Measurements from ENCODE around the gene TXLNB. TPM values are rescaled to one million over a fixed set of nuclear protein-coding genes. Genes with fewer than 3 reads are reported as not detected.
"Not testable (repeated sequence)": the region's sequence is repeated elsewhere in the genome, so short reads cannot be mapped to it uniquely, and the experiment has no call there.

Gene TXLNB
- total RNA-seq, 2 experiments from 2014 or later, result 0.11 to 0.22 TPM

DNA sequence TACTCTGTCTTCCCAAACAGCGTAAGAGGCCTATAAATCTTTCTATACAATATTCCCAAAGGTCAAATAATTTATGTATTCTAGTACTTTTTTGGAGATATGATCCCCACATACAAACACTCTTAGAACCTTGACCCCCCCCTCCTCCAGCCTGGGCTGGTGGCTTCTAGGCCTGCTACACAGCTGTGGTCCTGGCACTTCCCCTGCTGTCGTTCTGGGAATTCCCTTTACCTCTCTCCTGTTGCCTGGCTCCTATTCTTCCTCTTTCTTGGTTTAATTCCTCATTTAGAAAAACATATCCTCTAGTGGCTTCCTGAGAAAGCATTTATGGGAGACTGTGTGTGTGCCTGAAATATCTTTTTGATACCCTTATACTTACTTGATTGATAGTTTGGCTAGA lies 4.1 kb upstream of the TXLNB start:
- intact Hi-C loops (cut with micrococcal nuclease), result no loop called here
- H3K4me1 Mint-ChIP-seq (ENCODE audit: low read depth), result peaks cover 47% of the 10 kb centered on the region
- ATAC-seq (no peak), DNase-seq (no peak)
- TF ChIP-seq, protein P1, sequence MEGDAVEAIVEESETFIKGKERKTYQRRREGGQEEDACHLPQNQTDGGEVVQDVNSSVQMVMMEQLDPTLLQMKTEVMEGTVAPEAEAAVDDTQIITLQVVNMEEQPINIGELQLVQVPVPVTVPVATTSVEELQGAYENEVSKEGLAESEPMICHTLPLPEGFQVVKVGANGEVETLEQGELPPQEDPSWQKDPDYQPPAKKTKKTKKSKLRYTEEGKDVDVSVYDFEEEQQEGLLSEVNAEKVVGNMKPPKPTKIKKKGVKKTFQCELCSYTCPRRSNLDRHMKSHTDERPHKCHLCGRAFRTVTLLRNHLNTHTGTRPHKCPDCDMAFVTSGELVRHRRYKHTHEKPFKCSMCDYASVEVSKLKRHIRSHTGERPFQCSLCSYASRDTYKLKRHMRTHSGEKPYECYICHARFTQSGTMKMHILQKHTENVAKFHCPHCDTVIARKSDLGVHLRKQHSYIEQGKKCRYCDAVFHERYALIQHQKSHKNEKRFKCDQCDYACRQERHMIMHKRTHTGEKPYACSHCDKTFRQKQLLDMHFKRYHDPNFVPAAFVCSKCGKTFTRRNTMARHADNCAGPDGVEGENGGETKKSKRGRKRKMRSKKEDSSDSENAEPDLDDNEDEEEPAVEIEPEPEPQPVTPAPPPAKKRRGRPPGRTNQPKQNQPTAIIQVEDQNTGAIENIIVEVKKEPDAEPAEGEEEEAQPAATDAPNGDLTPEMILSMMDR (IDR thresholded peaks at IDR 0.05), result no peak
- peaks cover 2% of the 10 kb centered on the region for H3K36me3 Mint-ChIP-seq (ENCODE audit: low read depth)
- ChIA-PET CTCF (no interaction called here), POLR2A (no interaction called here)
- H3K9me3 Mint-ChIP-seq, result no peaks in the 10 kb centered on the region
- no peak overlapping the region for H3K27ac Mint-ChIP-seq
- H3K27me3 Mint-ChIP-seq, result no peaks in the 10 kb centered on the region
- no peak overlapping the region for H3K4me3 Mint-ChIP-seq

- Mint-ChIP-seq H3K4me3 (no peak overlapping the region), H3K4me1 (ENCODE audit: low read depth) (peaks cover 57% of the 10 kb centered on the region), H3K9me3 (no peaks in the 10 kb centered on the region), H3K27me3 (no peaks in the 10 kb centered on the region), H3K27ac (peak overlapping the region; percentile 86), H3K36me3 (ENCODE audit: low read depth) (peaks cover 2% of the 10 kb centered on the region)
- ATAC-seq (no peak), DNase-seq (no peak)
- ChIA-PET POLR2A (interaction anchor here (1.2 to 3.4 kb wide), 3 partner anchors 10 to 80 kb away, joined by 3 to 11 read pairs (median 6); partner anchors contain the start of gene CITED2), CTCF (interaction anchor here (1.8 to 2.2 kb wide), 2 partner anchors 10 to 74 kb away, joined by 5 to 7 read pairs; no protein-coding TSS in a partner anchor)
- TF ChIP-seq, protein P1 (IDR thresholded peaks at IDR 0.05), result no peak
- intact Hi-C loops (cut with micrococcal nuclease), result loop anchor here (5.0 kb wide), 2 partner anchors 68 to 142 kb away; no protein-coding TSS in a partner anchor
These were observed 2.3 kb upstream of the TXLNB start for GRCh38 chr6:139294090-139294489.

GRCh38 chr6:139293230-139293629 lies 1.4 kb upstream of the TXLNB start:
- CTCF ChIA-PET, result interaction anchor here (1.0 to 2.5 kb wide), 5 partner anchors 8 to 183 kb away, joined by 3 to 12 read pairs (median 7); no protein-coding TSS in a partner anchor

GRCh38 chr6:139290787-139291311 lies 949 bp downstream of the TXLNB start:
- H3K27me3 Mint-ChIP-seq, result no peaks in the 10 kb centered on the region
- DNase-seq (peak; percentile 18), ATAC-seq (peak; percentile 51)
- peaks cover 49% of the 10 kb centered on the region for H3K4me1 Mint-ChIP-seq (ENCODE audit: low read depth)
- peak overlapping the region; percentile 96 for H3K27ac Mint-ChIP-seq
- peak overlapping the region; percentile 76 for H3K4me3 Mint-ChIP-seq
- no peaks in the 10 kb centered on the region for H3K9me3 Mint-ChIP-seq
- ChIA-PET CTCF (interaction anchor here (1.0 to 2.9 kb wide), 6 partner anchors 11 to 144 kb away, joined by 4 to 14 read pairs (median 10); no protein-coding TSS in a partner anchor), POLR2A (interaction anchor here (0.6 to 3.4 kb wide), 7 partner anchors 11 to 153 kb away, joined by 3 to 11 read pairs (median 8); partner anchors contain the start of gene CITED2)
- peaks cover under 1% of the 10 kb centered on the region for H3K36me3 Mint-ChIP-seq (ENCODE audit: low read depth)
- TF ChIP-seq, protein P1 (IDR thresholded peaks at IDR 0.05), result no peak
- intact Hi-C loops (cut with micrococcal nuclease), result loop anchor here (5.0 kb wide), 2 partner anchors 71 to 139 kb away; no protein-coding TSS in a partner anchor

More at GRCh38 chr6:139293230-139293629, 1.4 kb upstream of the TXLNB start:
- DNase-seq; H3K4me3 Mint-ChIP-seq; ATAC-seq; H3K27me3 Mint-ChIP-seq; H3K9me3 Mint-ChIP-seq; H3K36me3 Mint-ChIP-seq (ENCODE audit: low read depth): not testable (repeated sequence)
- Mint-ChIP-seq H3K4me1 (ENCODE audit: low read depth) (peaks cover 57% of the 10 kb centered on the region), H3K27ac (peak overlapping the region; percentile 47)
- POLR2A ChIA-PET, result interaction anchor here (1.2 to 3.4 kb wide), 3 partner anchors 11 to 81 kb away, joined by 3 to 11 read pairs (median 6); partner anchors contain the start of gene CITED2
- intact Hi-C loops (cut with micrococcal nuclease), result loop anchor here (5.0 kb wide), 2 partner anchors 69 to 141 kb away; no protein-coding TSS in a partner anchor

- Mint-ChIP-seq H3K9me3 (no peaks in the 10 kb centered on the region), H3K27me3 (no peaks in the 10 kb centered on the region), H3K27ac (peak overlapping the region; percentile 38), H3K4me3 (no peak overlapping the region), H3K36me3 (ENCODE audit: low read depth) (no peaks in the 10 kb centered on the region), H3K4me1 (ENCODE audit: low read depth) (peaks cover 42% of the 10 kb centered on the region)
- intact Hi-C loops (cut with micrococcal nuclease), result no loop called here
- CTCF ChIA-PET, result no interaction called here
- POLR2A ChIA-PET, result interaction anchor here (3.2 kb wide), 1 partner anchor 9 kb away, joined by 10 read pairs; no protein-coding TSS in a partner anchor
- ATAC-seq (no peak), DNase-seq (no peak)
- TF ChIP-seq, protein P1 (IDR thresholded peaks at IDR 0.05), result no peak
These were observed 2.6 kb downstream of the TXLNB start for GRCh38 chr6:139289233-139289632.
